ENCODE measurements around the gene AHCYL2.
"Not testable (repeated sequence)": the region's sequence is repeated elsewhere in the genome, so short reads cannot be mapped to it uniquely, and the experiment has no call there.

AHCYL2 gene

GRCh38 chr7:129387537-129387936, 162.7 kb downstream of the AHCYL2 start:
- no peak for DNase-seq

- no peak for DNase-seq
These were observed 163.7 kb downstream of the AHCYL2 start for GRCh38 chr7:129388333-129389098.

- DNase-seq = no peak
These were observed 165.0 kb downstream of the AHCYL2 start for GRCh38 chr7:129389829-129390228.

- no peak for DNase-seq
These were observed 165.5 kb downstream of the AHCYL2 start for GRCh38 chr7:129390314-129390713.

GRCh38 chr7:129391546-129392171, 166.8 kb downstream of the AHCYL2 start:
- DNase-seq = no peak

- DNase-seq = no peak
These were observed 168.4 kb downstream of the AHCYL2 start for GRCh38 chr7:129393255-129393654.

GRCh38 chr7:129394101-129394500, 169.3 kb downstream of the AHCYL2 start:
- DNase-seq = no peak

GRCh38 chr7:129394982-129395914, 170.4 kb downstream of the AHCYL2 start:
- DNase-seq = no peak

- DNase-seq = no peak
These were observed 176.6 kb downstream of the AHCYL2 start for GRCh38 chr7:129401228-129401966.

GRCh38 chr7:129401967-129402860, 177.4 kb downstream of the AHCYL2 start:
- DNase-seq = no peak

GRCh38 chr7:129405527-129405926, 180.7 kb downstream of the AHCYL2 start:
- no peak for DNase-seq

- not testable (repeated sequence) for DNase-seq
These were observed 185.4 kb downstream of the AHCYL2 start for GRCh38 chr7:129410238-129410637.

- DNase-seq = no peak
These were observed 187.7 kb downstream of the AHCYL2 start for GRCh38 chr7:129412501-129412900.

GRCh38 chr7:129417073-129417472, 192.2 kb downstream of the AHCYL2 start:
- DNase-seq = no peak

GRCh38 chr7:129421717-129422250, 197.0 kb downstream of the AHCYL2 start:
- DNase-seq = no peak

GRCh38 chr7:129422727-129423126, 197.9 kb downstream of the AHCYL2 start:
- DNase-seq = no peak

GRCh38 chr7:129423700-129424410, 199.0 kb downstream of the AHCYL2 start:
- no peak for DNase-seq

GRCh38 chr7:129426482-129426881, 201.7 kb downstream of the AHCYL2 start:
- no peak for DNase-seq

GRCh38 chr7:129427526-129428045, 202.8 kb downstream of the AHCYL2 start:
- DNase-seq = no peak

- peak; percentile 32 for DNase-seq
These were observed 207.2 kb downstream of the AHCYL2 start for GRCh38 chr7:129431911-129432643.
